NOMO-1 (cell line): ENCODE measurements around the gene EPYC.
"Not testable (repeated sequence)": the region's sequence is repeated elsewhere in the genome, so short reads cannot be mapped to it uniquely, and the experiment has no call there.

Experiments
- DNase-seq, 2 experiments: peaks; one replicate each; lab custom pipeline; 2025; ENCODE audit not compliant: unreplicated experiment in 2 of 2; lab: John Stamatoyannopoulos, UW

EPYC gene

DNA sequence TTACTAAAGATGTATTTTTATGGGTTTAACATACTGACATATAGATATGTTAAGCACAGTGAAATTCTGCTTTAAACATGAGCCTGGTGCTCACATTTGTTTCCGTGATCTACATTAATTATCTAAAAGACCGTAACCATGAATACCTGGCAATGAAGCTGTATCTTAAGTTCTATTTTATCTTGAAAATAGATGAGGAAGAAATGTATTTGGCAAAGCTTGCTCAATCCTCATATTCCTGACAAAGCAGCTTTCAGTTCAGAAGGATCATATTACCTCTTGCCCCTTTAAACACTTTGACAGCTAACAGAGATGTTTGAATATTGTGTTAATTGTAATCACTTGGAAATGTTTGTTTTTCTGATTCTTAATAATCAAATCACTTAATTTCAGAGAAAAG, 9.8 kb downstream of the EPYC start:
- no peak for DNase-seq

DNA sequence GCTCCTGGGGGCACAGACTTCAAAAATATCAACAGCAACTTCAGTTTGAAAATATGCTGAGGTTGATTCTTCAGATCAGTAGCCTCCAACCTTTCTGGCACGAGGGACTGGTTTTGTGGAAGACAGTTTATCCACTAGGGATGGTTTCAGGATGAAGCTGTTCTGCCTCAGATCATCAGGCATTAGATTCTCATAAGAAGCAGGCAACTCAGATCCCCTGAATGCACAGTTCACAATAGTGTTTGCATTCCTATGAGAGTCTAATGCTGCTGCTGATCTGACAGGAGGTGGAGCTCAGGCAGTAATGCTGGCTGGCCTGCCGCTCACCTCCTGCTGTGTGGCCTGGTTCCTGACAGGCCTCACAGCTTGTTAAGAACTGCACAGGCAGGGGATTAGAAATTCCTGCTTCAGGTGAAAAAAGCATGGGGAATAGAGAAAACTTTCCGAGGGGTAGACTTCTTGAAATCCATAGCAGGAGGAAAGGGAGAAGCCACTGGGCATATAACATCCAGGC, 12.8 kb downstream of the EPYC start:
- no peak for DNase-seq

DNA sequence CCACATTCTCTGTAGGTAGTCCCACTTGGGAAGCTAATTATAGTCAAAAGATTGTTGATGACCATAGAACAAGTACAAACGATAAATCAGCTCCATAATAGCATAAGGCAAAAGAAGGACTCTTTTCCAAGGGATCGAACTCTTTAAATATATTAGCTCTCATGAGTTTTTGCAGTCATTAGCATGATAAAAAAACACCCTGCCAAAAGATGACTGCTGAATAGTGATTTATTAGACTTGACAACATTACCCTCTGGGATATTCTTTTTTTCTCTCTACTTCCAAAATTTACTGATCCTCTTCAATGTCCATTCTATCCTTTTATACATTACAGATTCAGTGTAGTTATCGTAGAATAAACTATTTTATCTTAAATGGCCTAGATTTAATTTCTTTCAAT, 14.2 kb downstream of the EPYC start:
- DNase-seq = no peak

DNA sequence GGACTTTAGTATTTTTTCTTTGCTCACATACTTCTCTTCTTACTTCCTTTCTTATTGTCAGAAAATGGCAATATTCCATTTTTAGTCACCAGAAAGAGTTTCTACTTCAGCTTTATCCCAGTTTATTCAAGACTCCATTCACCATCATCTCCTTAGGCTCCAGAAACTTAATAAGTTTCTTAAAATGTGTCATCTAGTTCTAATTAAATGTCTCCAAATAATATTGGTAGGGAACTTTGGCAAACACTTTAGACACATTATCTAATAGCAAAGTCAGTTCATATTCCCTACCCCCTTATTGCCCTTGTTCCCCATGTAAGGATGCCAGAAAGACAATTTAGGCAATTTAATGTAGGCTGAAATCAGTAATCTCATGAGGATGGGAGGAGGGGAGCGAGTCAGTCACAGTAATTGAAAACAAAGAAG, 15.1 kb downstream of the EPYC start:
- no peak for DNase-seq

DNA sequence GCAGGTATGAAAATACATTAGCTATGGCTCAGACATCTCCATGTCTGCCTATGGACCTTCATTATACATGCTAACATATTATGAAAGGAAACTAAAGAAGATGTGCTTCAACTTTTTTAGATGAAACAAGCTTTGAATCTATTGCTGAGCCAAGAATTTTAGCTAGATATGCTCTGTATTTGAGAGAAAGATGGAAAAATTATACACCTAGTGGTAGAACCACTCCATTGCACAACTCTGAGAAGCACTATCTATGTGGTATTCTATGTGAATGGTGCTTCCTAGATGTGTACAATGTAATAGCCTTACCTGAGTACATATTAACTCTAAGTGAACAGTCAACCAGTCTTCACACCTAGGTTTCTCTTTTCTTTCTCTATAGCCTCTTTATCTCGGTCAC, 17.3 kb downstream of the EPYC start:
- DNase-seq = no peak

DNA sequence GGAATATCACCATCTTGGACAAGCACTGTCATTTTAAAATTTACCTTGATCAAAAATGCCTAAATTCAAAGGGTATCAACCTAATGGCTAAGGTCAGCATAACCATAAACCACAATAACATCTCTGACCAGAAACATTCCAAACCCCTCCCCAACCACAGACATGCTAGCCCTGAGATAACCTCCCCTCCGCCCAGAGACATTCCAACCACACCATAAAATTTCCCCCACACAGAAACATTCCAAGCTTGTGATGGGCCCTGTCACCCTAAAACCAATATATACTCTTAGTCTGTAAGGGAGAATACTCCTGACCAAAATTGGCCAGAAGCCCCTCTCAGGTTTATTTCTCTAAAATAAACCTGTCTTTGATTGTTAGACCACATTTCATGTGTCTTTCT, 17.7 kb downstream of the EPYC start:
- no peak for DNase-seq

DNA sequence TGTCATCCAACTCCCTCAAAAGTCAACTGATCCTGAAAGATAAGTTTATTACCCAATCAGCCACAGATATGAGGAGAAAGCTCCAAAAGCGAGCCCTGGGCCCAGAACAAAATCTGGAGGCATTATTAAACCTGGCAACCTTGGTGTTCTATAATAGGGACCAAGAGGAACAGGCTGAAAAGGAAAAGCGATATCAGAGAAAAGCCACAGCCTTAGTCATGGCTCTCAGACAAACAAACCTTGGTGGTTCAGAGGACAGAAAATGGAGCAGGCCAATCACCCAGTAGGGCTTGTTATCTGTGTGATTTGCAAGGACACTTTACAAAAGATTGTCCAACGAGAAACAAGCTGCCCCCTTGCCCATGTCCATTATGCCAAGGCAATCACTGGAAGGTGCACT, 19.4 kb downstream of the EPYC start:
- DNase-seq = not testable (repeated sequence)

DNA sequence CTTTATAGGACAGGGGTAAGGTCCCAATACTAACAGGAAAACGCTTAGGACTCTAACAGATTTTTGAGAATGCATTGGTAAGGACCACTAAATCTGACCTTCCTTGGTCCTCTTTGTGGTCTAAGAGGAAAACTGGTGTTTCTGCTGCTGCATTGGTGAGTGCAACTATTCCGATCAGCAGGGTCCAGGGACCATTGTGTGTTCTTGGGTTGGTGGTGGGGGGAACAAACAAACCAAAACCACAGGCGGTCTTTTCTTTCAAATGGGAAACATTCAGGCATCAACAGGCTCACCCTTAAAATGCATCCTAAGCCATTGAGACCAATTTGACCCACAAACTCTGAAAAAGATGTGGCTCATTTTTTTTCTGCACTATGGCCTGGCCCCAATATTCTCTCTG, 20.7 kb downstream of the EPYC start:
- DNase-seq = no peak

DNA sequence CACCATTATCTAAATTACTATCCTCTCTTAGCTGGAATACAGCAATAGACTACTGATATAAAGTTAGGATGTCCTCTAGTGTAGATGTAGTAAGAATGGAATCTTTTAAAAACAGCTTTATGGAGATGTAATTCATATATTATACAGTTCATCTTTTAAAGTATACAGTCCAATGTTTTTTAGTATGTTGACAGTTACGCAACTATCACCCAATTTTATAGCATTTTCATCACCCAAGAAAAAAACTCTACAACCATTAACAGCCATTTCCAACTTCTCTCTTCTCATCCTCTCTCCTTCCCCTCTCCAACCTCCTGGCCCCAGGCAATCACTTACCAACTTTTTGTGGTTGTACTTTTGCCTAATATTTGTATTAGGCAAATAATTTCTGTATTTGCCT, 22.6 kb downstream of the EPYC start:
- DNase-seq = no peak

DNA sequence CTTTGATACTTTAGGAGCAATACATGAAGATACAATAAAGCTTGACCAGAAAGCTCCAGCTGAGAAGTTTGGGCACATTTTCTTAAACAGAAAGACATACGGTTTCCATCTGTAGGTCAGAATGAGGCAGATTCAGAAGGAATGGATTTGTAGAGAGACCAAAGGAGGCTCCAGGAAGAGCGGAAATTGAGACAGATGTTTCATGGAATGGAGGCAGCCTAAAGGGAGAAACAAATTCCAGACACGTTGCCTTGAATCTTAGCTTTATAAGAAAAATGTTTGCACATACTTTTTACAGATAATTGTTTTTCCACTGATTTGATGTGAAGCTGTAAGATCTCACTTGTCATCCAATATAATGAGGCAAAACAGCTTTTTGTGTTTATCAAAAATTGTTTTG, 24.8 kb downstream of the EPYC start:
- DNase-seq = no peak

DNA sequence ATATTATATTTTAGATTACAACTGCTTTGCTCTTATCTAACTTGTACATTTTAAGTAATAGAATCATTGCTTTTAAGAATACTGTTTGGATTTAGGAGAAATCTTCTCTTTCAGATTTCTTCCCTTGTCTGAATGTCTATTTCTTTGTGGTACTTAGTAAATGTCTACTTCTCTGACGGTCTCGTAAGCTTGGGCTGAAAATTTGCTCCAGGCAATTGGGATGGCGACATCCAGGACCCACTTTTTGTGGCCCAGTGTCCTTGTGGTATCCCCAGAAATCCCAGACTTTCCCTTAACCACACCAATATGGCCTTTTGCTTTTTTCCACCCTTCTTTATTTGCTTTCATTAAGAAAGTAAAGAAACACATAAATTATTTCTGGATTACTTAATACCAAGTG, 25.8 kb downstream of the EPYC start:
- DNase-seq = no peak

DNA sequence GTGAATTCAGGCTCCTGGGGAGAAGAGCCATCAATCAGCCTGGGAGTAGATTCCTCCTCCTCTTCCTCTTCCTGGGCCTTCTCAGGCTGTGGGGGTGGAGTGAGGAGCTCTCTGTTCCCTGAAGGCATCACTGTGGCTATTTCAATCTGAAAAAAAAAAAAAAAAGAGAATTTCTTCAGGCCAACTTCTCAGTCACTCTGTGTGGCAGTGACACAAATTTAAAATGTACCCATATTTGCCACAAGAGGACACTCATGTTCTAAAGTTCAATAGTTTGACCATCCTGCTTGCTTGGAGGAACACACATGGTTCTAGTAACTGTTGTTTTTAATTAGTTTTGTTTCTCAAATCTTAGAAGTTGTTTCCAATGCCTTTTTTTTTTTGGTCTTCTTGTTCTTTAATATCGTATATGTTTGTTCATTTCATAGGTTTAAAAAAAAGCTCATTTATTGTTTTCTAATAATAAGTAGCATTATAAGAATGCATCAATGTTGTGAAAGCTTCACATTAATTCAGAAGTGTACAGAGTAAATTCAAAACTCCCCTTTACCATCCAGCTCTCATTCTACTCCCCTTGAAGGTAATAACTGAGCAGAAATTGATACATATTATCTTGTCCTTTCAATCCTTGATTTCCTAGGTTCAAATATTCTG, 26.5 kb downstream of the EPYC start:
- peak in 1 of 2 experiments; percentile 54 for DNase-seq

DNA sequence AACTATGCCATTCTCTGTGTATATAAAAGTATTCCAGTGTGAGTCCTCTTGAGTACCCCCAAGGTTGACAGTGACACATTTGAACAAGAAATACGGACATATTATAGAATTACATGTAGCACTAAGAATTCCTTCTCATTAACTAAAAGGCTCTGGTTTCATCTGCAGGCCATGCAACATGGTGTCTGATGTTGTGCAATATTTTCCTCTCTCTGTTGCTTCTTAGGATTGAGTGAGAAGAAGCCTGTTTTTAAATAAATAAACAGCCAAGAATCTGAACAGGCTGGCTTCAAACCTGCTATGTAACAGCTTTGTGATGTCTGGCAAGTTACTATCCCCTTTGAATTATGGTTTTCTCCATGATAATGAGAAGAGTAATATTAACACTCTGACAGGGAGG, 27.5 kb downstream of the EPYC start:
- DNase-seq = no peak

DNA sequence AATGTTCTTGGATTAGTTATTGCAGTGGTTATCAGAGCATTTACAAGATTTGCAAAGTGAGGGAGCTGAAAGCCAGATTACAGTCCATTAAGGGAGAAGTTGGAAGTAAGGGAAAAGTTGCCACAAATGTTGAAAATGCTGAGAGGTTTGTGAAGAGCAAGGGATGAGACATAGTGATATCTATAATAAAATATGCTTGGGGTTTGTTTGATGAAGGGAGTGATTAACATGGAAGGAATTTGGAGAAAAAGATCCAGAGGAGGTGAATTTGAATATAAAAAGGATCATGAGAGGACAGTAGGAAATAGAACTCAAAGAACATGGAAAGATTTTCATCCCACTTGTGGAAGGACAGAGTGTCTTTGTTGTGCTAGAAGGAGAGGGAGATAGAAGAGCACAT, 30.5 kb downstream of the EPYC start:
- no peak for DNase-seq

DNA sequence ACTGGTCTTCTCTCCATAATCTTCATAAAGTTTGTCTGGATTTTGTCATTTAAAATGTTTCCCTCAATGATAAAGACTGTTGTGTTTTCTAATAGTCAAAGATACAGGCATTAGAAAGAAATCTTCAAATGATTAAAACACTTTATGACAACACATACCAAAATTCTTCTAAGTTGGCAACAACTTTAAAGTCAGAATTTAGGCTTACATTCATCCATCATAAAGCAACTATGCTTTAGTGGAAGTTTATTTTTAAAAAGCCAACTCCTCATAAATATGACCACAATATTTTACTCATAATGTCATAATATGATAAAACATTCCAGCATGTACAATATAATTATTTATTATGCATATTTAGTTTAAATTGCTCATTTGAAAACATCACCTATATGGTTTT, 32.5 kb downstream of the EPYC start:
- no peak for DNase-seq

DNA sequence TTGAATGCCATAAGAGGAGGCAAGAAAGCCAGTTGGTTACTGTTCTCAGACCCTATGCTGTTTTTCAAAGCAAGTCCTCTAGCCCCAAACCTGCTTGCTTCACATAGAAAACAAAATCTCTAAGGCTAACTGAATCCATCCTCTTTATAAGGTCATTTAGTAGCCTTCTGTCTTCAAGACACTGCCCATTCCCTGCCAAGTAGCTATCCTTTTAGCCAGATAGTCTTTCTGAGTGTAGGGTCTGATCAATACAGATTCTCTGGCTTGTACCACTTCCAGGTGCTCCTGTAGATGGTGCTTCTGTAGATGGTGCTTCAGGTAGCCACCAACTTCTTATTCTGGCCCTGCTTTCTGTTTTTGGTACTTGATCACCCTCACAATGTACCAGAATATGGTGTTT, 33.9 kb downstream of the EPYC start:
- no peak for DNase-seq

DNA sequence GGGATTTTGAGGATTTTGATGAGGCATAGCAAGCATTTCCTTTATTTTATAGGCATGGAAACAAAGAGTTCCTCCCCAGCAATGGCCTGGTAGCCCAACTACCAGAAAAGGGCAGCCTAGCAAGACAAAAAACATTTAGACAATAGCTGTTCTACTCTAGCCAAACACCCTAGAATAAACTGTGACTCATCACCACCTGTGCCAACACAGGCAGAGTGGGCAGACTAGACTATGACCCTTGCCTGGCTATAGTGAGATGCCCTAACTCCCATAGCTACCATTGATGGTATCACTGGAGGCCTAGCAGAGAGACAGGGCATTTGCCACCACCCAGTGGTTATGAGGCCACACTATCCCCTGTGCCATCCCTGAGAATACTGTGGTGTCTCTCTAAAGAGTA, 34.3 kb downstream of the EPYC start:
- no peak for DNase-seq

DNA sequence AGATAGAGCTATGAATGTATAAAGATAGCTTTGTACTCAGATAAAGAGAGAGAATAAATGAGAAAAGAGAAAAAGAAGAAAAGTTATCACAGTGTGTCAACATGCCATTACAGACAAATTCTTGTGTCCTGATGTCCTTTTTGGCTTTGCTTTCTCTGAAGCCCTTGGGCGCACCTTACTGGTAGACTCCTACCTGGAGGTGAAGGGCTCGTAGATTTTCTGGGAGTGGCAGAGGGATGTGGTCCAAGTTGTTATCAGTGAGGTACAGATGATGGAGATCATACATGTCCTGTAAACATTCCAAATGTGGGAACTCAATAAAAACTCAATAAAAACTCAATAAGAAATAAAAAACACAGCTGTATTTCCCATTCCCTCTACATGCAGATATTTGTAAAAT, 34.9 kb downstream of the EPYC start:
- DNase-seq = no peak

DNA sequence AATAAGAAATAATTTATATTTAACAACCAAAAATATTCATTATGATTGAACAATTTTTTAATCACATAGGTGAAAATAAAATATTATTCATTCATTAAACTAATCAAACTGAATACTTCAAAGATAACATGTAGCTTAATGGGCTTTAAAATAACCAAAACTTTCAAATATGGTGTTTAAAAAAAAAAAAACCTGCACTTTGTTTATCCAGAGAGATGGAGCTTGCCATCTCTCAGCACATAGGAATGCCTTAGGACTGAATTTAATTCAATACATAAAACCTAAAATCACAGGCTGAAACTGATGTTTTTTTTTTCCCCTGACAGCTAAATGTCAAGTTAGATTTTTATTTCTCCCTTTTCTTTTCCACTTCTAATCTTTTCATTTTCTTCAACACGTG, 35.4 kb downstream of the EPYC start:
- DNase-seq = no peak

DNA sequence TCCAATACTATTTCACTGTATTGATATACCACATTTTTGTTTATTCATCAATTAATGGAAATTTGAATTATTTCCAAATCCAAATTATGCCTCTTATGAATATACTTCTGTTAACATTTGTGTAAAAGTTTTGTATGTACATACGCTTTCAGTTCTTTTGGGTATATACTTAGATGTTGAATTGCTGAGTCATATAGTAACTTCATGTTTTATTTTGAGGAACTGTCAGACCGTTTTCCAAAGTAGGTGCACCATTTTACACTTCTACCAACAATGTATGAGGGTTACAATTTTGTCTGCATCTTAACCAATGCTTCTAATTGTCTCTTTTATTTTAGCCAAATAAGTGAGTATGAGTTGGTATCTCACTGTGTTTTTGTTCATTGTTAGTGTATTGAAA, 39.6 kb downstream of the EPYC start:
- peak in 1 of 2 experiments; percentile 61 for DNase-seq

DNA sequence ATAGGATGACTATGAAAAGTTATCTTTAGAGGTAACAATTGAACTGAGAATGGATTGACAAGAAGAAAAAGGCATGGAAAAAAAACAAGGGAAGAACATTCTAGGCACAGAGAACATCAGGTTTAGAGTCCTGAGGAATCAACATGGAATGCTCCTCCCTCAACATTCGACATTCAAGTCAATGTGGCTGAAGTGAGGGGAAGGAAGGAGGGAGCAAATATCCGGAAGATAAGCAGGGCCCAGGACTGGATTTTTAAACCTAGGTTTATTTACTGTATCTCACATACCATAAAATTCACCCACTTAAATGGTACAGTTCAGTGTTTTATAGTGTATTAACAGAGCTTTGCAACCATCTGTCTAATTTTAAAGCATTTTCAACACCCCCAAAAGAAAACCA, 40.2 kb downstream of the EPYC start:
- DNase-seq = no peak

DNA sequence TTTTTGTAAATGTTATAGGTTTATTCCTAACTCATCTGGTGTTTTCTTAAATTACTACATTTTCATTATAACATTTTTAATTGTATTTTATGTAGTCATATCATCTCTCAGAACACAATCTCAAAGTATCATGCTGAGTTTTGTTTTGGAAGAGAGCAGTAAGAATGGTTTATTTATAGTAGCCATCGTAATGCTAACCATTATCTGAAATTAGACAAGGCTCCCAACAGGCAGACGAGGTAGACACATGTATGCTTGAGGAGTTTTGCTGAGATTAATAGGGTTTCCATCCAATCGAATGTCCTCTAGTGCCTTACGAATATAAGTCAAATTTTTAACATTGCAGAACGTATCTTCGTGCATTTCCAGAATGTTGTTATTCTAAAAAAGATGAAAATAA, 40.8 kb downstream of the EPYC start:
- DNase-seq = no peak

DNA sequence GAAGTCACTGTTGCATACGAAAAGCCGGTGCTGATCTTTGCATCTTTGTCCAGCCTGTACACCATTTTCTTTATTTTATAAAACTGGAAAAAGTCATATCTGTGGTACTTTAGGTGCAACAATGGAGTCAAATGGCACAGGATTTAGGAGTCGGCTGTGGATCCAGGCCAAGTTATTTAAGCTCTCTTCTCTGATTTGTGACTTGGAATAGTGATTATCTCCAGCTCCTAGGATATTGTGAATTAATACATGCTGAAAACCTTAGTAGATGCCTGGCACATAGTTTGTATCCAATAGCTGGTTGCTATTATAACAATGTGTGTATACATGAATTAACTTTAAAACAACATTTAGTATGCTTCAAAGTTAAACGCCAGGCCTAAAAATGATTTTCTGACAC, 43.6 kb downstream of the EPYC start:
- no peak for DNase-seq
